Prostate gland (tissue), 2 donors: ENCODE measurements around the gene SLC4A1AP. TPM values are rescaled to one million over a fixed set of nuclear protein-coding genes. Genes with fewer than 3 reads are reported as not detected.

Source experiments
- DNase-seq: peaks from one replicate; pipeline ENCODE4 v3.0.0-alpha.2; 2019; ENCODE audit warnings: low spot score
- H3K27ac ChIP-seq, 2 donors: fragments of 200-600 bp; sonication (generic); 2 replicates each; pipeline ENCODE4 v1.5.1; 2017 to 2019
- H3K27me3 ChIP-seq: fragments of 200-600 bp; sonication (generic); replicated peaks from 2 replicates; pipeline ENCODE4 v1.5.1; 2019; ENCODE audit not compliant: insufficient read depth
- H3K36me3 ChIP-seq, 2 donors: fragments of 200-600 bp; sonication (generic); 1 replicate in 1 of 2; 2 replicates in 1 of 2; pipeline versions ENCODE4 v1.5.1 to v1.8.1; 2017 to 2019
- H3K4me1 ChIP-seq: fragments of 200-600 bp; sonication (generic); replicated peaks from 2 replicates; pipeline ENCODE4 v1.5.1; 2019
- H3K4me3 ChIP-seq, 2 donors: fragments of 200-600 bp; sonication (generic); 2 replicates each; pipeline ENCODE4 v1.5.1; 2017 to 2019
- H3K9me3 ChIP-seq: fragments of 200-600 bp; sonication (generic); 2 replicates; pipeline ENCODE4 v1.5.1; 2017
- CTCF ChIP-seq, 4 experiments: fragments of 200-600 bp in 2 of 4; fragments of 450-650 bp in 2 of 4; sonication (generic) in 2 of 4; IDR thresholded peaks; 1 replicate in 3 of 4; 2 replicates in 1 of 4; pipeline ENCODE4 v1.5.1; 2016 to 2019; ENCODE audit warnings: antibody characterized with exemption in 4 of 4, mild to moderate bottlenecking in 2 of 4, moderate library complexity in 2 of 4
- POLR2A ChIP-seq: fragments of 450-650 bp; IDR thresholded peaks from one replicate; pipeline ENCODE4 v1.6.1; 2016; ENCODE audit warnings: antibody characterized with exemption, mild to moderate bottlenecking
- POLR2AphosphoS5 ChIP-seq: sonication (generic); formaldehyde crosslinking; IDR thresholded peaks from one replicate; pipeline ENCODE4 v1.6.1; 2017; ENCODE audit warnings: antibody characterized with exemption
- WGBS: methylation state at CpG from one replicate; pipeline ENCODE4 v1.1.5; 2018; 5-methylcytosine and 5-hydroxymethylcytosine counted together
- intact Hi-C: fragments of 100-400 bp; cut with DNase I; formaldehyde crosslinking; loops from one replicate; pipeline ENCODE4 v1.14.2; 2022
- total RNA-seq, 2 donors: library from RNA; depleted of rRNA; stranded (reverse); fragments of >200 nt; gene quantifications; one replicate each; pipeline ENCODE4 v1.1.0, GENCODE V29; 2016

SLC4A1AP gene
- total RNA-seq, 2 donors from 2014 or later = 19.8 to 37.9 TPM

- intact Hi-C loops = no loop called here
- no peak overlapping the region for H3K27ac ChIP-seq
- TF ChIP-seq POLR2A = no peak
- TF ChIP-seq CTCF (IDR thresholded peaks at IDR 0.05) = no peak
- no peak for TF ChIP-seq POLR2AphosphoS5
- H3K9me3 ChIP-seq = no peaks in the 10 kb centered on the region
- no peak overlapping the region for H3K4me3 ChIP-seq
- H3K4me1 ChIP-seq = peaks cover 6% of the 10 kb centered on the region
- H3K27me3 ChIP-seq = no peaks in the 10 kb centered on the region
- H3K36me3 ChIP-seq = no peaks in the 10 kb centered on the region
- DNase-seq = no peak
- 74% methylated on average over 5 of the region's 5 CpGs for WGBS
These were observed 48.1 kb downstream of the SLC4A1AP start for GRCh38 chr2:27711804-27712203.

GRCh38 chr2:27712522-27712921 lies 48.8 kb downstream of the SLC4A1AP start:
- H3K4me3 ChIP-seq = no peak overlapping the region
- no peak for DNase-seq
- no peaks in the 10 kb centered on the region for H3K9me3 ChIP-seq
- no peaks in the 10 kb centered on the region for H3K27me3 ChIP-seq
- no peaks in the 10 kb centered on the region for H3K36me3 ChIP-seq
- H3K4me1 ChIP-seq = no peaks in the 10 kb centered on the region
- no peak for TF ChIP-seq POLR2A
- TF ChIP-seq CTCF (IDR thresholded peaks at IDR 0.05) = no peak
- no peak for TF ChIP-seq POLR2AphosphoS5
- intact Hi-C loops = no loop called here
- WGBS = 100% methylated on average over 1 of the region's 1 CpG
- no peak overlapping the region for H3K27ac ChIP-seq

- Histone ChIP-seq H3K27ac (no peak overlapping the region), H3K36me3 (no peaks in the 10 kb centered on the region), H3K4me3 (no peak overlapping the region), H3K9me3 (no peaks in the 10 kb centered on the region), H3K27me3 (no peaks in the 10 kb centered on the region), H3K4me1 (no peaks in the 10 kb centered on the region)
- TF ChIP-seq POLR2AphosphoS5 = no peak
- TF ChIP-seq POLR2A = no peak
- TF ChIP-seq CTCF (IDR thresholded peaks at IDR 0.05) = no peak
- no peak for DNase-seq
- 93% methylated on average over 5 of the region's 5 CpGs for whole genome bisulfite sequencing
- intact Hi-C loops = no loop called here
These were observed 49.5 kb downstream of the SLC4A1AP start for GRCh38 chr2:27713201-27713600.

- no peaks in the 10 kb centered on the region for H3K36me3 ChIP-seq
- no peaks in the 10 kb centered on the region for H3K9me3 ChIP-seq
- H3K27ac ChIP-seq = peak overlapping the region in 1 of 2 donors; percentile 74
- TF ChIP-seq POLR2A (no peak), POLR2AphosphoS5 (no peak), CTCF (IDR thresholded peaks at IDR 0.05) (no peak)
- H3K27me3 ChIP-seq = no peaks in the 10 kb centered on the region
- WGBS = 91% methylated on average over 8 of the region's 8 CpGs
- no peak overlapping the region for H3K4me3 ChIP-seq
- intact Hi-C loops = no loop called here
- no peaks in the 10 kb centered on the region for H3K4me1 ChIP-seq
- DNase-seq = no peak
These were observed 50.4 kb downstream of the SLC4A1AP start for GRCh38 chr2:27714053-27714452.

- no peak for DNase-seq
- Histone ChIP-seq H3K36me3 (no peaks in the 10 kb centered on the region), H3K4me1 (no peaks in the 10 kb centered on the region), H3K27ac (peak overlapping the region; percentile 59 to 74), H3K9me3 (no peaks in the 10 kb centered on the region), H3K4me3 (peak overlapping the region; percentile 32 to 38), H3K27me3 (no peaks in the 10 kb centered on the region)
- no peak for TF ChIP-seq POLR2AphosphoS5
- TF ChIP-seq POLR2A = no peak
- no peak for TF ChIP-seq CTCF (IDR thresholded peaks at IDR 0.05)
- WGBS = 60% methylated on average over 18 of the region's 19 CpGs
- intact Hi-C loops = no loop called here
These were observed 51.2 kb downstream of the SLC4A1AP start for GRCh38 chr2:27714851-27715291.
